Effector CD8-positive, alpha-beta T cell (primary cell): ENCODE measurements around the gene ACTA2.

Experiments
- DNase-seq: peaks from one replicate; lab custom pipeline; 2025; lab: John Stamatoyannopoulos, UW

The ACTA2 gene

DNA sequence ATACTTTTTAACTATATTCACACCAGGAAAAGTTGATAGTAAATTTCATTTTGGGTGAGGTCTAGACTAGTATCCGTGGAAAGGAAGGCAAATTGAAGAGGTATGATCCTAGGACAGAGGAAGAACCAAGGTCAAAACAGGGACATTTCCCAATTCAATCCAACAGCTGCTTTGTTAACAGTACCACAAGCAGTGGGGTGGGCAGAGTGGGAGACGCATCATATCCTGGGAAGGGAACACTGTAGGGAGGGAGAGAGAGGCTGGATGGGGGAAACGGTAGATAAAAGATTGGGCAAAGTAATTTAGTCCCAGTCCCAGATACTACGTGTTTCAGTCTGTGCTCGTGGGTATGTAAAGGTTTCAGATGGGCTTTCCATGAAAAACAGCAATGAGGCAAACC, 28.9 kb upstream of the ACTA2 start:
- no peak for DNase-seq

- DNase-seq, result no peak
Measured at GRCh38 chr10:88980800-88981199, 28.2 kb upstream of the ACTA2 start.

DNA sequence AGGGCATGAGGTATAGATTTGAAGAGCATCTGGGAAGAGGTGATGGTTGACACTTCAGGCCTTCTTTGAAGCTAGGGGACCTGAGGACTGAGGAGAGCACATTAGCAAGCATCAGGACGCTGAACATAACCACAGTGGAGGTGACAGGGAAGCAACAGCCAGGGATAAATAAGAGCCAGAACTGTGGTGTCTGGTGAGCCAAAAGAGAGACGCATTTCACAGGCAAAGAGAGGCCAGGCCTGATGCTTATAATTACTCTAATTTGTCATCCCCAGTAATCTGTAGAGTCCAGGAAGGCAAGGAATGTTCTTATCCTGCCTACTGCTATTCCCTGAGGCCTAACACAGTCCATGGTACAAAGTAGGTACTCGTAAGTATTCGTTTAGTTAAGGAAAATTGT, 27.7 kb upstream of the ACTA2 start:
- DNase-seq, result no peak

DNA sequence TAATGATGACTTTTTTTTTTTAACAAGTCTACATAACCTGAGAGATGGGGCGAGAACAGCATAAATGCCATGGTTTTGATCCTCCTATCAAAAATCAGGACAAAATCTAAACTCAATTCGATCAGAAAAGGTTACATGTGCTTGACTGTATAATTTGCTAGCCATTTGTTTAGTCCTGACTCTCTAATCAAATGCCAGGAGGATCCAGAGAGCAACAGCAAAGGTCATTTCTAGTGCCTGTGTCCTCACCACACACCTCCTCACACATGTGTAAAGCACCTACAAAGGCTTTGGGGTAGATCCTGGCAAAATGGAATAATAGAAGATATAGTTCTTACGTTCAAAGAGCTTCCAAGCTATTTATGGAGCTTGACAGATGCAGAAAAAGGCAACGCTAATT, 27.0 kb upstream of the ACTA2 start:
- no peak for DNase-seq

- DNase-seq, result no peak
Measured at GRCh38 chr10:88979153-88979562, 26.6 kb upstream of the ACTA2 start.

DNA sequence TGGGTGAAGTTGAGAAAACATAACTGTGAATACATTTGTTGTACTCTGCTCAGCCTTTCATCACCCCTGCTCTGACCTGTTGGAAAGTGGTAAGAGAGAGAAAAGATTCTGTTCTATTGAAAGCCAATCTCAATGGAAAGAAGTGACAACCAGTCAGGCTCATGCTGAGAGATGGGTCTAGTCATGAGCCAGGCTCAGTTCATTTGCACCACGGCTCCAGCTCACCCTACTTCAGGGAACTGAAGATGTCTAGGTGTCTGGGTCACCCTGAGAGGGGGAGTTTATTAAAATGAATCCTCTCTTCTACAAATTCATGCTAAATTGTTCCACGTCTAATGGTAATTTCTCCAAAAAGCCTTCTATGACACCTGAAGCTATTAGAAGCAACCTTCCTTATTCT, 25.9 kb upstream of the ACTA2 start:
- DNase-seq, result no peak

GRCh38 chr10:88975377-88975720, 22.8 kb upstream of the ACTA2 start:
- DNase-seq, result no peak

DNA sequence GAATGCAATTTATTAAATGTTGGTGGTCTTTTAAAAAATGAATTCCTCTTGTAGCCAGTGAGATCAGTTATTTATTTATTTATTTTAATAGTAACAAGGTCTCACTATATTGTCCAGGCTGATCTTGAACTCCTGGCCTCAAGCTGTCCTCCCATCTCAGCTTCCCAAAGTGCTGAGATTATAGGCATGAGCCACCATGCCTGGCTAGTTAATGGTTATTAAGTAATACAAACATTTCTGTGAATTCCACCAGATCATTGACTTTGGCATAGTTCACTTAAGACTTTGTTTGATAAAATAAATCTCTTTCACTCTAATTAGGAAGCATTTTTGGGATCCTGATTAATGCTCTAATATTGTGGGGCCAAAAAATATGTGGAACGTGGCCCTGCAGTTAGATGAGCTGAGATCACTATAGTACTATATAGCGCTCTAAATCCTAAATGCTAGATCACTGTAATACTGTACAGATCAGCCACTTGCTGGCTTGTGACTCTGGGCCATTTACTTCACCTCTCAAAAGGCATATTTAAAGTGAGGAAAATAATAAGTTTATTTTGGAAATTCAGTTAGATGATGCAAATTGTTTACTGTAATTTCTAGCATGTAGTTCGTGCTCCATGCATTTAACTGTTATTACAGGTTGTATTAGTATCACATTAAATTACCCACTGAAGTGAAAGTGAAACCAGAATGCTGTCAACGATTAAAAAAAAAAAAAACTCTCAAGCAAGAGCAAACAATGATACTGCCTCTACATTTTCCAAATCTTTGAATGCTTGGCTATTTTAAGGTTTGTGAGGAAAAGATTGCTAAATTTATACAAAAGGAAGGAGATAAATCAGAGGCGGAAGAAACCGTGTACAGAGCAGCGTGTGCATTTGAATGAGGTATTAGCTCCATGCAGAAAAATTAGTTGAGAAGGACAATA, 22.1 kb upstream of the ACTA2 start:
- DNase-seq, result no peak

GRCh38 chr10:88974012-88974411, 21.4 kb upstream of the ACTA2 start:
- no peak for DNase-seq

GRCh38 chr10:88971221-88972061, 18.9 kb upstream of the ACTA2 start:
- DNase-seq, result no peak

- DNase-seq, result no peak
Measured at GRCh38 chr10:88968391-88968790, 15.8 kb upstream of the ACTA2 start.

DNA sequence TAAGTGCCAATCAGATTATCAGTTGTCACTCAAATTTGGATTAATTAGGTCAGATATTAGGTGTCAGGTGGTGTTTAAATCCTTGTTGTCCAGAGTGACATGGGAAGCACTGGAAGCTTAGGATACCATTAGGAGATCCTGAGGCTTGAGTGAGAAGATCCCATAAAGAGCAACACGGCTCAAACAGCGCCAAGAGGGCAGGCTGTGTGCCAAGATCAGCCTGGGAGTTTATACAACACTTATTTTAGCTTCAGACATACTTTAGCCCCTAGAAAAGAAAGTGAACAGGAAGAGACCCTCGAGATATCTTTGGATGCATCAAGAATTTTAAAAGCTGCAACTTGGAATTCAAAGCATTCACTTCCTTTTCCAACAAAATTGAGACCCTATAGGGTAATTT, 14.2 kb upstream of the ACTA2 start:
- DNase-seq, result no peak

DNA sequence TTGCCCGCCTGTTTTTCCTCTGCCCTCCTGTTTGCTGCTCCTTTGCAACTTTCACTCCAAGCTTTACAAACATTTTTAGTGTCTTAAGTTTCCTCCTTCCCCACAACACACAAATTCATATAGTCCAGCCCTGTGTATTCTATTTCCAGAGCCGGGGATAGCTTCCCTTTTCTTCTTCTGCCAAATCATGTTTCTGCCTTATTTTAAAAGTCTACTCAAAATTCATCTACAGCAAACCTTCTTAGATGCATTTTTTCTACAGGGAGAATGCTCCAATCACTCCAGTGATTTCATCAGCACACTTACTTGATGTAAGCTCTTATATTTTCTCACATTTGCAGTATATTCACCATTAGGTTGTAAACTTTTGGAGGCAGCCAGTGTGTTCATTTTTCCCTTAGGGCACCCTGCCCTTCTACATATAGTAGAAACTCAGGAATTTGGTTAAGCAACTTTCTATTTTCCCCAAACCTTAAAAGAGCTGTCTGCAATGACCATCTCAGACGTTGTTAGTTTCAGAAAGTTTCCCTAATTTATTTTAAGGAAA, 12.4 kb upstream of the ACTA2 start:
- no peak for DNase-seq

DNA sequence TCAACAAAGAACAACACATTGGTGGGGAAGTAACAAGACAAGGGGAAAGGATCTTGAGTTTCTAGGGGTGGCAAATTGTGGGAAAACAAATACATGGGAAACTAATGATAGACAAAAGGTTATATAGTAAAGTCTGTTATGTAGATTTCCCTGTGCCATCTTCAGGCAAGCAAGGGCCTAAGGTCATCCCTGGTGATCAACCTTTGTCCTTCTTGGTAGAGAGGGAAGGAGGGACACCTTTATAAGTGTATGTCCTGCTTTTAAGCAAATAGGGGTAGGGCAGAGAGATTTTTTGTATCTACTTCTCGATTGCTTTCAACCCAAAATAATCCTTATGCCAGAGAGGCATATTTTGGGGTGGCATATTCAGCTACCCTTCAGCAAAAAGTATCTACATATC, 11.8 kb upstream of the ACTA2 start:
- no peak for DNase-seq

DNA sequence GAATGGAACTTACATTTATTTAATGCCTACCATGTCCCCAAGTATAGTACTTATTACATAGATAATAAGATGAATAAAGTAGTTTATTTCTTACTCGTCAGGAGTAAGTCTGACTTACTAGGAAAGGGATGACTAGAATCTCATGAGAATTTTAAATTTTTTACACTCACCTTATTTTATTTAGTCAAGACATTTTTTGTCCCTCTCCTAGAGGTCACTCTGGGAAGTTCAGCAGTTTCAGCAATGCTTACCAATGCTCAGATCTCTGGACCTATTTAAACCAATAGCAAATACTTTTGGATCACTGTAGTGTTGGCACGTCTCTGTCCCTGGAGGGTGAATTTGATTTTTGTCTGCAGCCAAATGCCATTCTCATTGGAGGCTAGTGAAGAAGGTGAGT, 10.7 kb upstream of the ACTA2 start:
- DNase-seq, result no peak

GRCh38 chr10:88962336-88962735, 9.8 kb upstream of the ACTA2 start:
- no peak for DNase-seq

- no peak for DNase-seq
Measured at GRCh38 chr10:88961266-88961665, 8.7 kb upstream of the ACTA2 start.

DNA sequence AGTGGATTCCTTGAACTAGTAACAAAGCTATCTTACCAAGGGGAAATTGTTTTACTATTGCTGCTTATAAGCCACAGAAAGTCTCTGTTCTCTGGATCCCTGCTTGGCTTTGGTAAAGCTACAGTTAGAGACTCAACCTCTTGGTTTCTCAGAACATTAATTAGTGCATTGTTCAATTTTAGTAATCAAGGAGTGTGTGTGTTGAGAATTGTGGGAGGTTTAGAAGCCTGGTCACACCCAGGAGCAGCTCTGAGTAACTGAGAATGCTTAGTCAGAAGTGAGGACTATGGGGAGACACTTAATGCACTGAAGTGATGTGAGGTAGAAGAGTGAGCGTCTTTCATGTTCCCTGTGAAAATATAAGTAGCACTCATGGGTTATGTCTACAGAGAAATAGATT, 8.2 kb upstream of the ACTA2 start:
- no peak for DNase-seq

GRCh38 chr10:88958721-88959120, 6.1 kb upstream of the ACTA2 start:
- DNase-seq, result no peak

GRCh38 chr10:88957381-88957780, 4.8 kb upstream of the ACTA2 start:
- DNase-seq, result no peak

DNA sequence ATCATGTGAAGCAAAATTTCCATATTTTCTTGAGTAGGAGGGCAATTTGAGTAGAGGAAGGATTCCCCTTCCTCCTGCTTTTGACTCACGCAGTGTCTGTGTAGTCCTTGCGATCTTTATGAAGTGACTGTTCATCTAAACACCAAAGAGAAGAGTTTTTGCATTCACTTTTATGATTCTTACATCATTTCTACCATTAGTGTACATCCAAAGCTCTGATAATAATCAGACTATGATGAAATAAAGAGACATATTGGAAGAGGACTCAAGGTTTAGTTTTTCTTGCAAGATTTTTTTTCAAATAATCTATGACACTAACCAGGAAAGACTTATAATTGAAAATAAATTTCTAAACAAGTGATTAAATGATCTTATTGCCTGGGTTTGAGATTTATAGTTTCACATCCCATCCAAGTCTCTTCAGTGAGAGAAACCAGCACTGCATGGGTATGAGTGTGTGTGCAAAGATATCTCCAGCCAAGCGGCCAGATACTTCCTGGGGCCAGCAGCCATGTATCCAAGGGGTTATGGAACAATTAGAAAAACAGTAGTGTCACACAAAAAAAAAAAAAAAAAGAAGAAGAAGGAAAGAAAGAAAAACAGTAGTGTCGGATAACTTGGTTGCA, 2.0 kb upstream of the ACTA2 start:
- no peak for DNase-seq

GRCh38 chr10:88953662-88954061, 1.1 kb upstream of the ACTA2 start:
- no peak for DNase-seq
